ENCODE data around the gene RBBP8NL. TPM values are rescaled to one million over a fixed set of nuclear protein-coding genes. Genes with fewer than 3 reads are reported as not detected.

Gene RBBP8NL
- total and polyA plus RNA-seq, 4 donors: 0.21 to 1.3 (median 1.1) TPM

DNA sequence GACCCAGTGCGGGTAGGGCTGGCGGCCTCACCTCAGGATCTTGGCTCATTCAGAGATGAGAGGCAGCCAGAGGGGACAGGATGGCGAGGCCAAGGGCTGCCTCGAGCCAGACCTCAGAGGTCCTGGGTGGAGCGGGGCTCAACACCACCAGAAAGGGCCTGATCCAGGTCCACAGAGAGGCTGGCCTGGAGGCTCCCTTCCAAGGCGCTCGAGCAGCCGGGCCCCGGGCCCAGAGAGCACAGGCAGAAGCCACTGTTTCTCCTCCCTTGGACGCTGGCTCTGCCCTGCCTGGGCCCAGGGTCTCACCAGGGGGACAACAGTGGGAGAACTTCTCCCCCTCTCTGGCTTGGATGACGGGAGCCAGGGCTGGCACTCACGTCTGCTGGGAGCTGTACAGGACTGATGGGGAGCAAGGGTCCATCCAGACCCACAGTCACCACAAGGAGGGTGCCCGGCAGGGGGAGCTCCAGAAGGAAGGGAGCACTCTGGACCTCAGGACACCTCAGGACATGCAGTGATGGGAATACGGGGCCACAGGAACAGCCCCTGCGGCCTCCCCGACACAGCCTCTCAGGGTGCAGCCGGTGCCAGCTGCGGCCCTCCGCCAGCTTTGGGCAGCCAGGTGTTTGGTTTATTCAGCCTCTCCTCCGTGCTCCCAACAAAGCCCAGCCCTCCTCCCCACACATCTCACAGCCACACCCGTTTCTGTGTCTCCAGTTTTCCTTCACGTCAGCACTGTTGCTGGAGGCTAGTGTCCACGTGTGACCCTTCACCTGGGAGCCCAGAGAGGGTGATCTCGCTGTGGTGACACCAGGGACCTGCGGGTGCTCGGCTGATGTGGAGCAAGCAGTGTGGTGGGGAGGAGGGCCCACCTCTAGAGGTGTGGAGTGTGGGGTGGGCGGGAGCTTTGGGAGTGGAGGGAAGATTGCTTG lies 31.8 kb downstream of the RBBP8NL start:
- Histone ChIP-seq H3K4me1 (ENCODE audit: control insufficient read depth in 5 of 5, insufficient read depth in 5 of 5, low read length in 5 of 5) (no peaks in the 10 kb centered on the region), H3K9me3 (ENCODE audit: control insufficient read depth in 4 of 4, insufficient read depth in 3 of 4, low read length in 3 of 4) (no peaks in the 10 kb centered on the region), H3K27me3 (ENCODE audit: control insufficient read depth in 3 of 3, insufficient read depth in 3 of 3, low read length in 2 of 3) (no peaks in the 10 kb centered on the region), H3K9ac (ENCODE audit: insufficient read depth in 1 of 2, low read length in 2 of 2) (no peak overlapping the region), H3K4me3 (no peak overlapping the region), H3K27ac (ENCODE audit: low read depth in 1 of 2, low read length in 1 of 2) (no peak overlapping the region), H3K36me3 (ENCODE audit: control insufficient read depth in 4 of 4, insufficient read depth in 4 of 4, low read length in 4 of 4) (peaks cover 0 to 42% (median 20%) of the 10 kb centered on the region in 4 donors)
- no peak for ATAC-seq (ENCODE audit: insufficient read depth, low FRiP score)
- TF ChIP-seq CTCF (IDR thresholded peaks at IDR 0.05; ENCODE audit: control extremely low read depth, extremely low read depth): no peak
- 91 to 94% methylated on average over 27 of the region's 27 CpGs for WGBS, 2 donors
- no peak for DNase-seq

DNA sequence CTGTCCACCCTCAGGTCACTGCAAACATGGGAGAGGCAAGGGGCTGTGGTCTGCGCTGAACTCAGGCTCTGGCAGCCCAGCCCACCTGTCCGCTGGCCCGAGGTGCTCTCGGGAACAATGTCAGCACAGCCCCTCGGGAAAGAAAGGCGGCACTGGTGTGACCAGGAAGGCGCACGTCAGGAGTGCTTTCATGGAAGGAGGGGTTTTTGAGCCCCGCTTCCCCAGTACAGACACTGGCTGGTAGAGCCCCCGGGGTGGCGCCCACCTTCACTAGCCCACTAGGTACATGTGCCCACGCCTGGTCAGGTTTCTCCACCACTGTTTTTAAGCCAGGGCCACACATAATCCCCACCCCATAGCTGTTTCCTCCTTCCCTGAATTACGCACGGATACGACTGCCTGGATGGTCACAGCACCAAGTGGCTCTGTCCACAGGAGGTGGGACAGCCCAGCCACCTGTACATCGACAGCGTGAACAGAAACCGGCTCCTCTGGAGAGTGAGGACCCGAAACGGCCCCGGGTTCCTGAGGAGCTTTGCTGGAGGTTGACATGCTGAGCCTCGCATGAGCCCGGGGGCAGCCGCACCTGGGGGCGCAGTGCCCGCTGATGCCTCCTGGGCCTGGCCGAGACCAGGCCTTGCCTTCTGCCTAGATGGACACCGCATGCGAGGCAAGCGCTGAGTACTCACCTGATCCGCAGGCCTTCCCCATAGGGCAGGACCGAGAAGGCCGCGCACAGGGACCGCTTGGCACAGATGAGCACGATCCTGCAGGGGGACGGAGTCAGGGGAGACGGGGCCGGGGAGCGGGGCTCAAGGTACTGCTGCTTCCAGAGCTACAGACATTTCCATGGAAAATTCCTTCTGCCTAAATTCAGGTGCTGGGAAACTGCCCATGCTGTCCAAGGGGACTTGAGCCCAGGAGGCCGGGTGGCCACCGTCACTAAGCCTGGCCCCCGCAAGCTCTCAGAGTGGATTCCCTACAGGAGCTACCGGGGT lies 32.8 kb downstream of the RBBP8NL start:
- Histone ChIP-seq H3K27me3 (ENCODE audit: control insufficient read depth in 3 of 3, insufficient read depth in 3 of 3, low read length in 2 of 3) (no peaks in the 10 kb centered on the region), H3K36me3 (ENCODE audit: control insufficient read depth in 4 of 4, insufficient read depth in 4 of 4, low read length in 4 of 4) (peaks cover 0 to 44% (median 22%) of the 10 kb centered on the region in 4 donors), H3K9ac (ENCODE audit: insufficient read depth in 1 of 2, low read length in 2 of 2) (no peak overlapping the region), H3K27ac (ENCODE audit: low read depth in 1 of 2, low read length in 1 of 2) (no peak overlapping the region), H3K4me3 (no peak overlapping the region), H3K4me1 (ENCODE audit: control insufficient read depth in 5 of 5, insufficient read depth in 5 of 5, low read length in 5 of 5) (no peaks in the 10 kb centered on the region), H3K9me3 (ENCODE audit: control insufficient read depth in 4 of 4, insufficient read depth in 3 of 4, low read length in 3 of 4) (no peaks in the 10 kb centered on the region)
- no peak for DNase-seq
- TF ChIP-seq CTCF (IDR thresholded peaks at IDR 0.05; ENCODE audit: control extremely low read depth, extremely low read depth): no peak
- 93 to 94% methylated on average over 44 of the region's 44 CpGs for WGBS, 2 donors
- ATAC-seq (ENCODE audit: insufficient read depth, low FRiP score): no peak

- Histone ChIP-seq H3K36me3 (ENCODE audit: control insufficient read depth in 4 of 4, insufficient read depth in 4 of 4, low read length in 4 of 4) (peaks cover 0 to 50% (median 28%) of the 10 kb centered on the region in 4 donors), H3K9me3 (ENCODE audit: control insufficient read depth in 4 of 4, insufficient read depth in 3 of 4, low read length in 3 of 4) (no peaks in the 10 kb centered on the region), H3K27ac (ENCODE audit: low read depth in 1 of 2, low read length in 1 of 2) (no peak overlapping the region), H3K27me3 (ENCODE audit: control insufficient read depth in 3 of 3, insufficient read depth in 3 of 3, low read length in 2 of 3) (no peaks in the 10 kb centered on the region), H3K4me1 (ENCODE audit: control insufficient read depth in 5 of 5, insufficient read depth in 5 of 5, low read length in 5 of 5) (no peaks in the 10 kb centered on the region), H3K9ac (ENCODE audit: insufficient read depth in 1 of 2, low read length in 2 of 2) (no peak overlapping the region), H3K4me3 (no peak overlapping the region)
- no peak for TF ChIP-seq CTCF (IDR thresholded peaks at IDR 0.05; ENCODE audit: control extremely low read depth, extremely low read depth)
- no peak for ATAC-seq (ENCODE audit: insufficient read depth, low FRiP score)
- no peak for DNase-seq
- WGBS, 2 donors: 92 to 94% methylated on average over 24 of the region's 24 CpGs
Measured at GRCh38 chr20:62393830-62394229, 33.5 kb downstream of the RBBP8NL start.

Measured in lung (tissue), 12 donors.